NB4 (cell line): Measurements from ENCODE around the gene SRSF3.

Experiments used
- POLR2A ChIP-seq: IDR thresholded peaks from 2 replicates; pipeline ENCODE4 v1.6.1; 2011; ENCODE audit warnings: mild to moderate bottlenecking; ENCODE audit not compliant: insufficient read length; ENCODE audit errors: extremely low read depth
- TF ChIP-seq, protein P1 (sequence below): IDR thresholded peaks from one replicate; pipeline ENCODE4 v1.5.1; 2012; ENCODE audit warnings: low read depth, low read length

DNA sequence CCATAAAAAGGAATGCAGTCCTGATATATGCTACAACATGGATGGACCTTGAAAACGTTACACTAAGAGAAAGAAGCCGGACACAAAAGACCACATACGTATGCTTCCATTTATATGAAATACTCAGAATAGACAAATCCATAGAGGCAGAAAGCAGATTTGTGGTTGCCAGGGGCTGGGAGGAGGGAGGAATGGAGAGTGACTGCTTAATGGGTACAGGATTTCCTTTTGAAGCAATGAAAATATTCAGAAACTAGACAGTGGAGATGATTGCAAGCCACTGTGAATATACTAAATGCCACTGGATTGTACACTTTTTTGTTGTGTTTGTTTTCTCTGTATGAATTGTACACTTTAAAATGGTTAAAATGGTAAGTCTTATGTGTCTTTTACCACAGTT lies 54.9 kb downstream of the SRSF3 start:
- no peak for TF ChIP-seq POLR2A
- TF ChIP-seq, protein P1, sequence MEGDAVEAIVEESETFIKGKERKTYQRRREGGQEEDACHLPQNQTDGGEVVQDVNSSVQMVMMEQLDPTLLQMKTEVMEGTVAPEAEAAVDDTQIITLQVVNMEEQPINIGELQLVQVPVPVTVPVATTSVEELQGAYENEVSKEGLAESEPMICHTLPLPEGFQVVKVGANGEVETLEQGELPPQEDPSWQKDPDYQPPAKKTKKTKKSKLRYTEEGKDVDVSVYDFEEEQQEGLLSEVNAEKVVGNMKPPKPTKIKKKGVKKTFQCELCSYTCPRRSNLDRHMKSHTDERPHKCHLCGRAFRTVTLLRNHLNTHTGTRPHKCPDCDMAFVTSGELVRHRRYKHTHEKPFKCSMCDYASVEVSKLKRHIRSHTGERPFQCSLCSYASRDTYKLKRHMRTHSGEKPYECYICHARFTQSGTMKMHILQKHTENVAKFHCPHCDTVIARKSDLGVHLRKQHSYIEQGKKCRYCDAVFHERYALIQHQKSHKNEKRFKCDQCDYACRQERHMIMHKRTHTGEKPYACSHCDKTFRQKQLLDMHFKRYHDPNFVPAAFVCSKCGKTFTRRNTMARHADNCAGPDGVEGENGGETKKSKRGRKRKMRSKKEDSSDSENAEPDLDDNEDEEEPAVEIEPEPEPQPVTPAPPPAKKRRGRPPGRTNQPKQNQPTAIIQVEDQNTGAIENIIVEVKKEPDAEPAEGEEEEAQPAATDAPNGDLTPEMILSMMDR: no peak
